GM06990 (cell line): ENCODE data around the gene CD84.
"Not testable (repeated sequence)": the region's sequence is repeated elsewhere in the genome, so short reads cannot be mapped to it uniquely, and the experiment has no call there.

Experiments used
- DNase-seq: peaks from one replicate; pipeline ENCODE4 v3.0.0-alpha.2; 2011; ENCODE audit not compliant: insufficient read length; ENCODE audit errors: extremely low read depth
- H3K27me3 ChIP-seq: replicated peaks from 2 replicates; pipeline ENCODE4 v1.6.0; 2011; ENCODE audit warnings: low read length; ENCODE audit not compliant: control insufficient read depth, insufficient read depth
- H3K36me3 ChIP-seq: 2 replicates; pipeline ENCODE4 v1.5.1; 2011; ENCODE audit warnings: low read length; ENCODE audit not compliant: control insufficient read depth, insufficient read depth
- H3K4me3 ChIP-seq: replicated peaks from 2 replicates; pipeline ENCODE4 v1.5.1; 2011; ENCODE audit warnings: low read depth, mild to moderate bottlenecking, control low read depth, low read length
- CTCF ChIP-seq: IDR thresholded peaks from 2 replicates; pipeline ENCODE4 v1.5.1; 2011; ENCODE audit warnings: low read length, control low read depth, mild to moderate bottlenecking, inconsistent platforms; ENCODE audit not compliant: insufficient read depth, poor library complexity, severe bottlenecking

Gene CD84

GRCh38 chr1:160605205-160605604 is 25.9 kb upstream of the CD84 start:
- peaks cover 5% of the 10 kb centered on the region for H3K36me3 ChIP-seq
- no peaks in the 10 kb centered on the region for H3K27me3 ChIP-seq
- peak; percentile 14 for TF ChIP-seq CTCF
- DNase-seq: no peak
- H3K4me3 ChIP-seq: no peak overlapping the region

GRCh38 chr1:160597705-160598104 is 18.4 kb upstream of the CD84 start:
- Histone ChIP-seq H3K27me3 (no peaks in the 10 kb centered on the region), H3K36me3 (no peaks in the 10 kb centered on the region), H3K4me3 (no peak overlapping the region)
- no peak for TF ChIP-seq CTCF
- DNase-seq: no peak

- H3K36me3 ChIP-seq: no peaks in the 10 kb centered on the region
- no peak for TF ChIP-seq CTCF
- no peak overlapping the region for H3K4me3 ChIP-seq
- H3K27me3 ChIP-seq: no peaks in the 10 kb centered on the region
- no peak for DNase-seq
Measured at GRCh38 chr1:160597051-160597450, 17.8 kb upstream of the CD84 start.

DNA sequence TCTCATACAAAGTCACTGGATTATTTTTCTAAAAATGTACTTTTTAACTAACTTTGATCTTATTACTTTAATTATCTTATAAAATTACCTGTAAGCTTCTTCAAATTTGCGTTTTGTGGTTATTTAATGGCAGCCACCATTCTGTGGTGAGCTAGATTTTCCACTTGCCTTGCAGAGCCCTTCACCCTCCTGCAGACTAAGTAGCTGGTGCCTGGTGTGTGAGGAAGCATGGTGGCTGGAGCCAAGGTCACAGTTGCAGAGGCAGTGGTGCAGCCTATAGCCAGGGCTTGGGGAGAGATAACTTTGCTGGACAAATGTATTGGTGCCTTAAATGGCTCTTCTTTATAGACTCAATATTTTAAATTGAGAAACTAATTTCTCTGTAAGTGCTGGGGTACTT is 11.2 kb upstream of the CD84 start:
- no peak for TF ChIP-seq CTCF
- no peak for DNase-seq
- Histone ChIP-seq H3K4me3 (no peak overlapping the region), H3K27me3 (no peaks in the 10 kb centered on the region), H3K36me3 (no peaks in the 10 kb centered on the region)

DNA sequence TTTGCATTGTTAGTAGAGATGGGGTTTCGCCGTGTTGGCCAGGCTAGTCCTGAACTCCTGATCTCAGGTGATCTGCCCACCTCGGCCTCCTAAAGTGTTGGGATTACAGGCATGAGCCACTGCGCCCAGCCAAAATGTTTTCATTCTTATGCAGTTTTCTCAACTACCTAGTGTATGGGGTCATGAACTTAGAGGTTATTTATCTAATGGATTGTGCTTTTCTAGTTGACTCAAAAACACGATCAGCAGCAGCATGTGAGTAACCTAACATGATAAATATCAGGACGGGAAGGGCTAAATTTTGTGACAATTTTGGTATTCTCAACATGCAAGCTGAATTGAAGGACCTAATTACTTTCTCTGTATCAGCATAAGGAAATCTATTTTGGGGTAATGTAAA is 9.2 kb upstream of the CD84 start:
- TF ChIP-seq CTCF: no peak
- Histone ChIP-seq H3K4me3 (no peak overlapping the region), H3K36me3 (no peaks in the 10 kb centered on the region), H3K27me3 (no peaks in the 10 kb centered on the region)
- DNase-seq: no peak

GRCh38 chr1:160584784-160585183 is 5.5 kb upstream of the CD84 start:
- Histone ChIP-seq H3K4me3 (no peak overlapping the region), H3K27me3 (no peaks in the 10 kb centered on the region), H3K36me3 (no peaks in the 10 kb centered on the region)
- no peak for TF ChIP-seq CTCF
- DNase-seq: no peak

GRCh38 chr1:160582976-160583375 is 3.7 kb upstream of the CD84 start:
- H3K36me3 ChIP-seq, H3K4me3 ChIP-seq, H3K27me3 ChIP-seq, DNase-seq: not testable (repeated sequence)
